GM19438 (cell line): ENCODE results near the gene LCLAT1.

Source experiments
- ATAC-seq: cut with Tn5 transposase; IDR thresholded peaks from one replicate; pipeline ENCODE4 v1.9.1; 2021; ENCODE audit warnings: low read depth; ENCODE audit not compliant: unreplicated experiment

Gene LCLAT1

DNA sequence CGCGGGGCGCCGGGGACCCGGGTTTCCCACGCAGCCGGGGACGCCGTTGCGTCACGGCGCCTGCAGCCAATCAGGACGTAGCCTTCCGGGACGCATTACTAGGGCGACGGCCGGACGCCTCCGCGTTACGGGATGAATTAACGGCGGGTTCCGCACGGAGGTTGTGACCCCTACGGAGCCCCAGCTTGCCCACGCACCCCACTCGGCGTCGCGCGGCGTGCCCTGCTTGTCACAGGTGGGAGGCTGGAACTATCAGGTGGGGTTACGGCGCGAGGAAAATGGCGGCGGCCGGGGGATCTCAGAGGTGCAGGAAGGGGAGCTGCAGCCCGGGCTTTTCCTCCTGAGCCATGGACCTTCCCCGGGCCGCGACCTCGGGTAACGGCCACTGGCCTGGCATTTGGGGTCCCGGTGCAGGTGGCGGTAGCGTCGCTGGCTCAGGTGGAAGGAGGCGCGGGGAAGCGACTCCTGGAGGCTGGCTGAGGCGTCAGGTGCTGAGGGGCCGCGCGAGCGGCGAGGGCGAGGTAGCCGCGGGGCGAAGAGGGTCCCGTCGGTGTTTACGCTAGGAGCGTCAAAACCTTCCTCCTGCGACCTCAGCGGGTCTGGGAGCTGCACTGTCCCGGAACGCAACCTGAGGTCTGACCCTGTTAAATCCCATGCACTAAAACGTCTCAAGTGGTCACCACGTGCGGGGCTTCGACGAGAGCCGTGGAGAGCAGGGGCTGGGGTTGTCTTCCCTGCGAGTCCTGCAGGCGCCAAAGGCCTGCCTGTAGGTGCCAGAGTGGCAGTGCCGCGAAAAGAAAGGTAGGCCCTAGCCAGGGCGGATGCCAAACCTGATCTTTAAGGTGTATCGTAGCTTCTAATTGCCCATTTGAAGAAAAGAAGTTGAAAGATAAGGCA, at the start of gene LCLAT1:
Gene LCLAT1, plus strand, starts transcription at position 98 of the 897 bp plus-strand sequence. CDS start 78,345 bp downstream, outside the sequence.
- ATAC-seq = peak; percentile 97

DNA sequence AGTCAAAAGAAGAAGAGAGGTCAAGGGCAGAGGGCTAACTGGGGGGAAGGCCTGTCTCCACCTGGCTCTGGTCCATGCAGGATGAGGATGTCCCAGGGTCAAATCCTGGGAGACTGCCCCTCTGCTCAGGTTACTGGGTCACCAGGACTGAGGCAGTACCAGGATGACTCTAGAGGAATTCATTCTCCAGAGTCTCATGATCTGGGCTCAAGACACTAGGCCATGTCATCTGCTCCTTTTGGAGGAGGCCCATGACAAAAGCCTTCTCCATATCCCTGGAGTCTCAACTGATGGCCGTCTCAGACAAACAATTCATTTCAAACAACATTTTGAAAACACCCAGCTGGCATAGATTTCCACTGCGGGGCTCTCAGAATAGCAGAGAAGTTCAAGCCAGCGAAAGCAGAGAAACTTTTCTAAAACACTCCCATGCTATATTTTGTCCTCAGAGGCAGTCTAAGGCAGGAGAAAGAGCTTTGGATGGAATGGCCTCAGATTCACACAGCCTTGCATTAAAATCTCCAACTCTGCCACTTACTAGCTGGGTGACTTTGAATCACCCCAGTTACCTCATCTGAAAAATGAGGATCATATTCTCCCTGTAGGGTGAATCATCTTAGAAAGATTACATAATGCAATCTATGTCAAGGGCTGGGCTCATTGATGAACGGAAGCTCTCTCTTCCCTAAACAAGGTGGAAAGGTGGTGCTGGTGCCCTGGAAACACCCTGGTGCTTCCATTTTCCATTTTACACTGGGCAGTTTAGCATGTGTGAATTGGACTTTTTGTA, 48.8 kb upstream of the LCLAT1 start:
- ATAC-seq = no peak

DNA sequence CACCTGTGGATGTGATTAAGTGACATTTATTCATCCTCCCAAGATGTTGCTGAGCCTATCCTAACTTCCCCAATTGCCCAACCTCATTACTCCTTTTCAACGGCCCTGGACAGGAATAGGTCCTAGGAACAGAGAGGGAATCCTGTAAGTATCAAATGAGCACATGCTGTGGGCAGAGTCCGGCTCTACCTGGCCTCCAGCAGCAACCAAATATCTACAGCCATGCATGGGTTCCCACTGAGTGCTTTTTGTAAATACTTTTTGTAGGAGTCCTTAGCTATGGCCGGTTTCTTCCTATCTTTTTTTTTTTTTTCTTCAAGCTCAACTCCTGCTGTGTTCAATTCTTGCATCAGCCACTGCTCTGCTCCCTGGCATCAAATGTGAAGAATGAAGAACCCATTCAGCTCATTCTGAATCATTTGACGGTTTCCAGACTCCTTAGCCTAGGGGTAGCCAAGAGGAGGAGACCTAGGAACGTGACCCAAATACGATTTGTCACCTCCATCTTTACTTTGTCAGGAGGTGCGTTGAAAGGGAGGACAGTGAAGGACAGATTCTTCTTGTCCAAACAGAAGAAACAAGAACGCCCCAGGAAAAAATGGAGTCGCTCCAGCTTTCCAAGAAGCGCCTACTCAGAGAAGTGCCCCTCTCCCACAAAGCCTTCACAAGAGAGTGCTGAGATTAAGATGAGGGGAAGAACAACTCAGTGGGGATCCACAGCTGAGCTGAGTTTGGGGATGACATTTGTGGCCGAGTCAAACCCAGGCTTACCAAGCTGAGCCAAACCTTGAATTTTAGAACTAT, 46.7 kb upstream of the LCLAT1 start:
- no peak for ATAC-seq

DNA sequence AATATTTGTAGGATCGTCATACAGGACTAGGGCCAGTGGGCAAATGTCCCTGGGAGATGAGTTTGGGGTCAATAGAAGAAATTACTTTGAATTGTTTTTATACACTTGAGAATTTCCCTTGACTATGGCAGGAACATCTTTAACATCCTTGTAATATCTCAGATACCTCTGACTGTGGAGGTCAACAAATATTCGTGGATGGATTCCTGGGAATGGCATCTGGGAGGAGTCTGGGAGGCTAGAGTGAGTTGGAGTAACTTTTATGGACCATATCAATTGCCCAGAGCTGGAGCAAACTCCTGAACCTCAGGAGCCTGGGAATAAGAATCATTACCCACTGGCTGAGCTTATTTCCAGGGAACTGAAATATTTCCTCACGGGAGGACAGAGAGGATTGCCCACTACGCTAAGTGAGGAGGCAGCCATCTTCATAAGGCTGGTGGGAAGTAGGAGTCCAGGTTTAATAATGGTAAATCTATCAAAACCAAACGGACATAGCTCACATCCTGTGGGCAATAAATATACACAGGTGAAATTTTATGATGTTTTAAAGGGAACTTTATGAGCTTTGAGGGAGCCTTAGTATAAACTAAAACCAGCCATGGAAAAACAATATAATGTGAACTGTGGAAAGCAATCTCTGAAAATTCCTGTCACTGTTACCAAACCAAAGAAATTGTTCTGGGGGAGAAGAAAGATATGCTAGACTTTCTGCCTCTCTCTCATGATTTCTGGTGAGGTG, 44.4 kb upstream of the LCLAT1 start:
- no peak for ATAC-seq

DNA sequence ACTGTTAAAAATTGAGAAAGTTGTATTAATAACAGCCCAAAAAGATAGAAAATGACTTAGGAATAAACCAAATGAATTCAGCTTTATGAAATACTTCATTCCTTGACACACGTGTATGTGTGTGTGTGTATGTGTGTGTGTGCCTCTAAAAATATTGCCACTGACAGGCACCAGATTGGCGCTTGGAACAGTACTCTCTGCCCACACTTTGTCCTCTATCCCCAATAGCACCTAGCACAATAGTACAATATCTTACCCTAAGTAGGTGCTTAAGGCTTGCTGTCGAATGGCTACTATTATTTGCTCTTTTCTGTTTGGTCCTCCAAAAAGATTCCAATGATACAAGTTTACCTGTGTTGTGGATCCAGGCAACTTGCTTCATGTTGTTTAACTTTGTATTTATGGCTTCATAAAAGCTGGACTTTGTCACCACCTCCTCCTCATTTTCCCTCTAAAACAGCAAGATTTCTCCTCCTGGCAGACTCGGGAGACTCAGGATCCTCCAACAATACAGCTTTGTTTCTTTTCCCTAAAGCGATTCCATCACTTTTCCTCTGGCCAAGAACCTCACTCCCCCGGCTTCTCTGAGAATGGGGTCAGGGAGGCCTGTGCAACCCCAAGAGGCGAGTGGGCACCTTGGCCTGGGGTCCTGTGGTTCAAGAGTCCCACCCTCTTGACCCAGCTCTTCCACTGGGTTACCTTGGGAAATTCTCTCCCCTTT, 43.3 kb upstream of the LCLAT1 start:
- no peak for ATAC-seq

DNA sequence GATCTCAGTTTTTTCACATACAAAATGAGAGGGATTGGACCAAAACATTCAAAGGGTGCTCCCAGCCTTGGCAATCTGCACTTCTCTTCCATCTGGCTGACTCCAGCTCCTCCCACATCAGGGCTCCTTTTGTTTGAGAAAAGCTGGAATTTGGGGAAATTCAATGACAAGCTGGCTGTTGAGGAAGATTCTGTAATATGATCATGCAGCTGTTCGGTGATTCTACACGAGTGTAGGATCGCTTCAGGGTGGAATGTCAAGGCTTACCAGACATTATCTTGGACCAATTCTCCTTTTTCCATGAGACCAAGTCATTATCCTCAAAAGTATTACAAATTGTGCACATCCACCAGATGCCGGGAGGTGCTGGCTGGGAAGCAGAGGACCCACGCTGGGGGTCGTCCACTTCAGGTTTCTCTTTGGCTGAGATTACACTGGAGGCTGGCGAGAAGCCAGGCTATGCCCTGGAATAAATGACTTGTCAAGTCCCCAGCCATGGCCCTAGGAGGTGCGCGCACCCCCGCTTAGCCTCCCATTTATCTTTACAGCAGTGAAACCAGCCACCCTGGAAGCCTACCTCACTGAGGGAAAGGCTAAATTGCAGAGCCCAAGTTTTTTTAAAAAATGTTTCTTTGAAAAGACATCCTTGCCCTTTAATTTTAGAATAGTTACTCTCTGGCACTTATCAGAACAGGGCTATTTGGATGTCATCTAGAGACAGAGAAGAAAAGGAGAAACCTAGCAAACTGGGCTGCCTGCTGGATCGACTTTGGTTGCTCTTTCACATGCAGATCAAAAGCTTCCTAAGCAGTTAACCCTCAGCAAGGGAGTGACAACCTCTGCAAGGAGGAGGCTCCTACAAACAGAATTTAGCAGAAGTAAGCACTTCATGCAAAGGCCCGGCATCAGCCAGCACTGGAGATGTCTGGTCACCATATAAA, 42.5 kb upstream of the LCLAT1 start:
- no peak for ATAC-seq

DNA sequence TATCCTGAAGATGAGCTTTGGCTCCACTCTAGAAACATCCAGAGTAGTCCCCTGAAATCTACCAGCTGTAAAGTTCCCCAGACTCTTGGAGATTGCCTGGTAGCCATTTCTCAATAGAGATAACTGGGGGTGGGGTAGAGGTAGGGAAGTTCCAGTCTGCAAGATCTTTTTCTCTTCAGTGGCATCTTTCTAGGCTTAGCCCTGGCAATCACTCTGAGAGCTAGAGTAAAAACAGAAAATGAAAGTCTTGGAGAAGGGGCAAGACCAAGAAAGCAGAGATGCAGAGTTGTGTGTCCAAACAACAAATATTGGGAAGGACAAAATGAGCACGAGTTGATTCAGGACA, 41.8 kb upstream of the LCLAT1 start:
- ATAC-seq = no peak

DNA sequence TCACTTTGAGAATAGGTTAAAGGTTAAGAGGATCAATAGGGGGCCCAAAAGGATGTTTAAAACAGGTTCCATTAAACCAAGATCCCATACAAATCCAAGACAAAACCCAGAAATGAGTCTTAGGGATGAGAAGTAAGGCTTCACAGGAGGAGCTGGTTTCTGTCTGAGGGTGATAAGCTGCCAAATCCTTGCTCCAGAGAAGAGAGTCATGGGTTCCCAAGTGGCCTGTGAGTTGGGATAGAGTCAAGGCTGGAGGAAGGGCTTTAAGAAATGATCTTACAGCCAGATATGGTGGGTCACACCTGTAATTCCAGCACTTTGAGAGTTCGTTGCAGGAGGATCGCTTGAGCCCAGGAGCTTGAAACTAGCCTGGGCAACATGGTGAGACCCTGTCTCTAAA, 40.2 kb upstream of the LCLAT1 start:
- no peak for ATAC-seq

DNA sequence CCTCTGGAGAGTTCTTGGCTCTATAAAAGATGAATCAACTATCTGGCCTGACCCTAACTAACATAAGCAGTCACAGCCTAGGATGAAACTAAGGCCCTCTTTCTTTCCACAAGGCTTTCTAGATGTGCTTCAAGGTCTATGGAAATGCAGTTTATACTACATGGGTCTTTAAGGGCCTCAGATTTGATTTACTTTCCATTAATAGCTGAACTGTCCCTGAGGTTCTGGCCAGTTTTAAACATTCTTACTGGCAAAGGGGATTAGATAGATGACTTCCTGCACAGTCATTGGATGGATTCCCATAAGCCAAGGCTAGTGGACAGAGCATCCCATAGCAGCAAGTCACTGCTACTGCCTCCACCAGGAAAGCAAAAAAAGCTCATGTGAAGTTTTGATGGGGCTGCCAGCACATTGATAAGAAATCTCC, 38.1 kb upstream of the LCLAT1 start:
- ATAC-seq = no peak

DNA sequence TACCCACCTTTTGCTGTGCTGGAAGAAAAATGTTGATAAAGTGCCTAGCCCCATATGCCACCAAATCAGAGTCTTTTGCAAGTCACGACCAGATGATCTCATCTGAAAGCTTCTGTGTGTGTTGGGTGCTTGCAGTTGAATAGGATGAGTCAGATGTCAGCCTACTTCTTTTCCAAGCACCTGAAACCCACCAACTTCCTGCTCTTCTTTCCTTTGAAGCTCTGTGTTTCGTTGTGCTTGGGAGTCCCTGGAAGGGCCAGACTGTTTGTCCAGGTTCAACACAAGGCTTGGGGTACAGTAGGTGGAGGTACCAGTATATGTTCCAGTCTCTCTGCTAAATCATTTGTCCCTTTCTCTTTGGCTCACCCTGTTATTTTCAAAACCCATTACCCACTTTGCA, 36.8 kb upstream of the LCLAT1 start:
- ATAC-seq = no peak

DNA sequence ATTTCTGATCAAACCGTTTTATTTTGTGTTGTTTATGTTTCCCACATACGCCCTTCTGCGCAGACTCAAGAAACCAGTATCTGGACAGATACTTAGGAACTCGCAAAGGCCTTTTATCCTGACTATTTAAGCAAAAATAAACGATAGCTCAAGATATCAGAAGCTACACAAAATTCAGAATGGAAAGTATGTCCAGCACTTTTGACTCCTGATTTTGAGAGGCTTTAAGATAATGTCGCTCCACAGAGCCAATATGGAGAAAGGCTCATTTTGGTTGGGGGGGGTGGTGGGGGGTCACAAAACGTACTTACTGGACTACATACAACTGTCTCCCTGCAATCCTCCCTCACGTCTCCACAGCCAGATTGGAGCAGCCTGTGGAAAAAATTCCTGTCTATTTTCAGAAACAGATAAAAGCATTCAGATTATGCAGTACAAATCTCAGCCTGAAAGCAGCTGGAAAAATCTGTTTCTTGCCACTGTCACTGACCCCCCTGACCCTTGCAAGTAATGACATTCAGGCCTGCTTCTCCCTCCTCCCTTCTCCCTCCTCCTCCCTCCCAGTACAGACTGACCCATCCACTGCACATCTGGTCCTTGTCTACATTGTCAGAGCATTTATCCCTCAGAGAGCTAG, 34.9 kb upstream of the LCLAT1 start:
- no peak for ATAC-seq

DNA sequence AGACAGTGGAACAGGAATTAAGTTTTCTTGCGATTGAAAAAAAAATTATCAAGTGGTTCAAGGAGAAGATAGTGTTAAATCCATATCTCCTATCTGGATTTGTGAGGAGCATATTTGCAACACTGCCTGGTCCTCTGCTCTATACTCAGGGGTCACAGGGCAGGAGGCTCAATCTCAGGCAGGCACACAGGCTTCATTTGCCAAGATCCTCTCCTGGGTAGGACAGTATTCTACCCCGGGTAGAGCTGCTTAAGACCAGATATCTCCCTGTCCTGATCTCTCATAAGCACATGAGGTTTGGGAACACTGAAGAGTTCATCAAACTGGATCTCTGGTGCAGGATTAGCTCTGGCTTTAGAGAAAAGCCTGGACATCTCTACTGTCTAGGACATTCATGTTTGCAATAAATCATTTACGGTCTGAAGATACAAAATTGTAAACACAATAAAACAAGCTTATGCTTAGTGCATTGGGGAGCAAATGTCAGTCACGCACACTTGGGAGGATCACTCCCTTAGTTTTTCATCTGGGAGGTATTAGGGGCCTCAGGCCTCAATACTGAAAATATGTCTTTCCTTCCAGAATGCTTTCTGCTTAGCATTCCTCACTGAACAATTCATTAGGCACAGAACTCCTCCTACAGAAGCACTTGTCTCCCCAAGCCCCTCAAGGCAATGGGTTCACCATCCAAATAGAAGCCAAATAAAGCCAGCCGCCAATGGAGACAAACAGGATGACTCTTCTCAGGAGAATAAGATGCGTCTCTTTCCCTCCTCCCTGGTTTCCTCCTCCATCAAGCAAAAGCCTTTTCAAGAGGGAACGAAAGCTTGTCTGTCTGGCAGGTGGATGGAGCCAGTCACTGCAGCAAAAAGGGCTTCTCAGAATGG, 34.1 kb upstream of the LCLAT1 start:
- ATAC-seq = no peak

DNA sequence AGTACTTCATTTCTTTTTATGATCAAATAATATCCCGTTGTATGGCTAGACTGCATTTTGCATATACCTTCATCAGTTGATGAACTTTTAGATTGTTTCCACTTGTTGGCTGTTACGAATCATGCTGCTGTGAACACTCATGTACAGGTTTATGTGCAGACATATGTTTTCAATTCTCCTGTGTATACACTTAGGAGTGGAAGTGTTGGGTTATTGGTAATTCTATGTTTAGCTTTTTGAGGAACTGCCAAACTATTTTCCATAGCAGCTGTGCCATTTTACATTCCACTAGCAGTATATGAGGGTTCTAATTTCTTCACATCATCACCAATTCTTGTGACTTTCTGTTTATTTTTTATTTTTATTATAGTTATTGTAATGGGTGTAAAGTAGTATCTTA, 32.1 kb upstream of the LCLAT1 start:
- ATAC-seq = no peak

DNA sequence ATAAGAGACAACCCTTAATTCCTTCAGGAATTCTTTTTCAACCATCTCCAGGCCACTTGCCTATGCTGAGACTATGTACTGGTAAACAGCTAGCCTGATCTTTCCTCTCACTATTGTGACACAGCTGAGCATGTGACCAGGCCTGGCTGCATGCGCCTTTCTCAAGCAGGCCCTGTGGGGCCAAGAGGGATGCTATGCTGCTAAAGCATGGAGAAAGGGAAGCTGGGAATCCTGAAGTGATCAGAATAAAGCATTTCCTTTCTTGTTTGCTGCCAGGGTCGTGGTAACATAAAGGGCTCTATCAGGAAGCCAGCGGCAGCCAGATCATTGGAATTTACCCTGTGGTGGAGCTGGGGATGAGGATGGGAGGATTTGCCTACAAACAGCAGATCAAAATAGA, 29.8 kb upstream of the LCLAT1 start:
- ATAC-seq = no peak

DNA sequence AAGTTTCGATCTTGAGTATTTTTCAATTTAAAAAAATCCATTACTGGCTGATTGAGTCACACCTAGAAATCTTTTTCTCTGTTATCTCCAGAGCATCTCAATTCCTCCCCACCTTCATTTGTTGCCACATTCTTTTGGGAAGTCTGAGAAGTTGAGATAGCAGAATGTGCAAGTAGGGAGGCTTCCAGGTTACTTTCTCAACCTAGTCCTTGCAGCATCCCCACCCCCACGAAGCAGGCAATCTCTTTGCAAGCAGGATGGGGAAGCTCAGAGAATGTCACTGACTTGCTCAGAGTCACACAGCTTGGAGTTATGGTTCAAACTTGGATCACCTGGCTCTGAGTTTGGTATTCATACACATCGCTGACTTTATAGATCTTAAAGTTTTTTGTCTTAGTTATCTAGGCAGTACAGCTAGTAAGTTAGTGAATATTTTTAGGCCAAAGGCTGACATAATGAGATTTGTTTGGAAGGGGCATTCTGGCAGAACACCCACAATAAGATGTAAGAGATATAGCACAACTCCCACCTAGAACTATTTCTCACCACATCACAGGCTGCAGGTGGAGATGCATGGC, 25.9 kb upstream of the LCLAT1 start:
- ATAC-seq = no peak

DNA sequence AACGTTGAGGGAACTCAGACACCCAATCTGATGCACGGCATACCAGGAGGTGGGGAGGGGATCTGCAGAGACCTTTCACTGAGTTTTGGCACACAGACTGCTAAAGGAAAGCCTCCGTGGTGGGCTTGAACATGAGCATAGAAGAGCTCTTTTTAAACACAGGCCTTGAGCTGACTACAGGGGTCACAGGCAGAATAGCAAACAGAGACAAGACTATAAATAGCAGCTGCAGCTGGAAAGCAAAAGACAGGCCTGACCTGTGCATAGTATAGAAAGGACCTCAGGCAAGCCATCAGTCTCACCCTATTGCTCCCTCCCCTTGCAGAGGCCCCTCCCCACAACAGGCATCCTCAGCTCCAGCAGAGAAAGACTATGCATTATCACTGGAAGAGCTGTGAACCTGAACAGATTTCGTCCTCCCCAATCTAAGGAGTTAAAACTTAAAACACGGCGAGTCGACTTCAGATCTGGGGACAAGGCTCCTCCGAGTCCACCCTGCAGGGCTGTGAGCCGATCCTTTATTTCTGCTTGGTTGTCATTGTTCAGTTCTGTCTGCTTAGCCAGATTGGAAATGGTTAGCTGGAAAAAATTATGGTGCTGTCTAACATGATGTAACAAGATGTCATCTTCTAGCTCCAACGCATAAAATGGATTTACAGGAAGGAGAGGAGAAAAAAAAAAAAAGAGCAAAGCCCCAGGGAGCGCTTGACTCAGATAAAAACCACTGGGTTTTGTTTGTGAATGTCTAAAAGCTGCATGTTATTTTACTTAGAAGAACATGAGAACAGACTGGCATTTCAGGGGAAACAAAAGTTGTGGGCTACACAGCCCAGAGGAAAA, 25.2 kb upstream of the LCLAT1 start:
- ATAC-seq = no peak
